Esophagus mucosa (tissue), 1 donor: Measurements from ENCODE around the gene GALNT14. TPM values are rescaled to one million over a fixed set of nuclear protein-coding genes. Genes with fewer than 3 reads are reported as not detected.

Experiments
- ATAC-seq: fragments of 200-7000 bp; cut with Tn5 transposase; one replicate; pipeline ENCODE4 v1.9.1; 2020
- total RNA-seq: library from RNA; stranded (reverse); gene quantifications from one replicate; pipeline ENCODE4 v1.2.4, GENCODE V29; 2023
- donor health status: DM: yes; HTN: yes; CAD: no.

The GALNT14 gene
- total RNA-seq, 1 donor from 2014 or later: 26.7 TPM

DNA sequence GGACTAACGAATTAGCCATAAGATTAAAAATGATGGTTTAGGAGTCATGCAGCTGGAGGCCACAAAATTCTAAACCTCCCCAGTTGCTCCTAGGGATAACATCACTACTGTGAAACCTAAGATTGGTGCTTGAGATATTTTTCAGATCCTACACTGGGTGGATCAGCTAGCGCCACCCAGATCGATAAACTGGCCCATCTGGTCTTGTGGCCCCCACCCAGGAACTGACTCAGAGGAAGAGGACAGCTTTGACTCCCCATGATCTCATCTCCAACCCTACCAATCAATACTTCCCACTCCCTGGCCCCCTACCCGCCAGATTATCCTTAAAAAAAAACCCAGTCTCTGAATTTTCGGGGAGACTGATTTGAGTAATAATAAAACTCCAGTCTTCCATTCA lies 5.5 kb downstream of the GALNT14 start:
- ATAC-seq: no peak

DNA sequence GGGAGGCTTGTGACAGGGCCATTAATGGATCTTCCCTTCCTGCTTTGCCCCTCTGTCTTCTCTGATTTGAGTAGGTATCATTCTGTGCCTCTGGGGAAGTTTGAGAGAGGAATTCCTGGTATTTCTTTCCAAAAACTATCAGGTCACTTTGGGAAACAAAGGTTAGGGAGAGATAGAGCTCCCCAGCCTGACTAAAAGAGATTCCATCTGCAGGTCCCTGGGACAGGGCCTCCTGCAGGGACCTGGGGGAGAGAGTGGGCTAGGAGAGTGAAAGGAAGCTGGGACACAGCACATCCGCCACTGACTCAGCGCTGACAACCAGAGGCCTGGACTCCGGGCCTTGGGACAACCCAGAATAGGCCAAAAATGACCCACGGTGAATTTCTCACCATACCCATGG lies 6.4 kb downstream of the GALNT14 start:
- ATAC-seq: no peak

- ATAC-seq: no peak
Measured at GRCh38 chr2:31129375-31130171, 8.7 kb downstream of the GALNT14 start.

- no peak for ATAC-seq
Measured at GRCh38 chr2:31127931-31128330, 10.3 kb downstream of the GALNT14 start.

DNA sequence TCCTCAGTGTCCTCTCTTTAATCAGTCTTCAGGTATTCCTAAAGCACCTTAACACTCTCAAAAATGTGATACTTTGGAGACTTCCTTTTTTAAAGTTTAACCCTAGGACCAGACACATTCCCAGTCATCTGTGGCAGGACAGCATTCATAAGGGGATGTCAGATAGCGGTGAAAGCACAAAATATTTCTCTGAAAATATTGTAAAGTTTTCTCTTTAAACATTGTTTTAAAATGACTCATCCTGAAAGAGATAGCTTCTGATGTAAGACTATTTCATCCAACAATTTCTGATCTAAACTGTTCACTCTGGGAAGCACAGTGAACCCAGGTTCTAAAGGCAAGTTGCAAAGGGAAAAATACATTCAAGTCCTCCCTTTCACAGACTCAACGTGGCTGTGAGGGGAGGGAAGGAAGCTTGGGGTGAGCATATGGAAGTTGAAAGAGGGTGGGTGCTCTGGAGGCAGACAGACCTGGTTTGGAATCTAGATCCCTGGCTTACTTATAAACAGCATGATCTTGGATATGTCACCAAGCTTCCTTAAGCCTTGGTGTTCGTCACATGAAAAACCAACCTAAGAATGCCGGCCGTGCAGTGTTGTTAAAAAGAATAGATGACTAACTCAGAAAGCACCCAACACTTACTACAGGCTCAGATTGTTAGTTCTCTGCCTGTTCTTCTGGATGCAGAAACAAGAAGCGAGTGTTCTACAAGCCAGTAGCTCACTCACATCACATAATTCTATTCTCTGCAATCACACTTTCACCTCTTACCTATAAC lies 12.1 kb downstream of the GALNT14 start:
- ATAC-seq: peak; percentile 51

DNA sequence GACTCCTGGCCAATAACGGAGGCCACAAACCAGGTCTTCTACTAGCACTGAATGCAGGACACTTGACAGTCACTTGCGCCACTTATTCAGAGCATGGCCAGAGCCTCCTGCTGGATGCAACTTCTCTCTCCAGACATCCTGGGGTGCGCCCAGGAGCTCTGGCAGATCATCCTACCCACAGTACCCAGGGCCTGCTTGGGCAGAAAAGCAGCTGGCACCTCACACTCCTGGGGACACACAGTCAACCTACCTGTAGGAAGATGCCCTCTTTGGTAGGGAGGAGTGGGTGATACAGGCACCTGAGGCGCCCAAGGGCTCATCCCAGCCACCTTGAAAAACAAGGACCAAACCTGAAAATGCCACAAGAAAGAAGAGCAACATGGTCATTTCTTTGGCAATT lies 13.3 kb downstream of the GALNT14 start:
- ATAC-seq: no peak

DNA sequence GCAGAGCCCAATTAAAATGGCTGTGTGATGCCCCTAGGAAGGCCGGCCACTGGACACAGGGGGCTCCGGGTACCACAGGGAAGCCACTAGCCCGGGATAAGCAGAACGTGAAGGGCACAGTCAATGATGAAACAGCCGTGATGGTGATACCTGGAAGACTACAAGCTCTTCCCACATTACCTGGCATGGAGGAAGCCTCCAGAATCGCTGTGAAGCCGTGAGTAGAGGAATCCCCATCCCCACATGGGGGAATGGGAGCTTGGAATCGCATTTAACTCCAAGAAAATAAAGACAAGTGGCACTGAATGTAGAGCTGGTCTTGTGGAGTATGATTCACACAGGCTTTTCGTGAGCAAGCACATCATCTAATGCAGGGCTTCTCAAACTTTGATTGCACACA lies 16.1 kb downstream of the GALNT14 start:
- ATAC-seq: no peak

- no peak for ATAC-seq
Measured at GRCh38 chr2:31113765-31114164, 24.5 kb downstream of the GALNT14 start.

DNA sequence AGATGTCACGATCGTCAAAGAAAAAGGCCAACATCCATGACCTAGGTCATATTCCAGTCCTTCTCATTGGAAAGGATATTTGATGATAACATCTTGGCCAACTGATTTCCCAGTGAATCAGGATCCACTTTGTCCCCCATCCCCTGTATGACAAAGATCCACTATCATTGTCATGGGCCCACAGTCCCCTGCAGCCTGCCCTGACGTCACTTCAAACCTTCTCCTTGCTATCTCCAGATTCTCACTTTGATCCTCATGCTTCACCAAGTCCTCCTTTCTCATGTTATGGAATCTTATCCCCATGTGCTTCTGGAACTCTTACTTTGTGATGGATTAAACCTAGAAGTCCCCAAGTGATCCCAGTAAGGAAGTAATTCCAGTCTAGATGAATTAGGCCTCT lies 25.7 kb downstream of the GALNT14 start:
- no peak for ATAC-seq

- no peak for ATAC-seq
Measured at GRCh38 chr2:31110998-31111397, 27.2 kb downstream of the GALNT14 start.

GRCh38 chr2:31110431-31110830 lies 27.8 kb downstream of the GALNT14 start:
- no peak for ATAC-seq

GRCh38 chr2:31109633-31110192 lies 28.5 kb downstream of the GALNT14 start:
- ATAC-seq: no peak

DNA sequence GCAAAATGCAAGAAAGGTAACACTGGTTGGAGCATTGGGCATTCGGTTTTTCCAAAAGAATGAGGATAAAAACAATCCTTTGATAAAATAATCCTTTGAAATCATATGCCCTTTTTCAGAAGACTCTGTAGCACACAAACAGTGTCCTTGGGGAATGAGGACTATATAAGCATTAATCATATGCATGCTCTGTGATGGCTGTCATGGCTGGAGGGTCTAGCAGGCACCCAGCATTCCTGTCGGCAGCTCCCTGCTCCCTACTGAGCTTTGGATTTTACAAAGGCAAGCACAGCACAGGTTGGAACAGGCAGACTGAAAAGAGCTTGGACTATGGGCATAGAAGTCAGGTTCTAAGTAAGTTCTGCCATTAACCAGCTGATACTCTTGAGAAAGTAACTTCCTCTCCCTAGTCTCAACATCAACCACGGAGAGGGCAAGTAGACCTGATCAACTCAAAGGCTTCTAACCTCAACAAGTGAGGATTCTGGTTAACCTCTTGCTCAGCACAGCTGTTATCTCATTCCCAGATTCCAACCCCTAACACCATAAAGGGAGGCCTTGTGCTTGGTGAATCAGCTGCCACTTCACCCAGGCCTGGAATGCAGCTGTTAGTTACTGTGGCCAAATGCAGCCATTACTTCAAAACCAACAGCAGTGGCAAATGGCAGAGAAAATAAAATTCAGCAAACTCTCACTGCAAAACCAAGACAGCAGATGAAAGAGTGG lies 29.5 kb downstream of the GALNT14 start:
- ATAC-seq: no peak

DNA sequence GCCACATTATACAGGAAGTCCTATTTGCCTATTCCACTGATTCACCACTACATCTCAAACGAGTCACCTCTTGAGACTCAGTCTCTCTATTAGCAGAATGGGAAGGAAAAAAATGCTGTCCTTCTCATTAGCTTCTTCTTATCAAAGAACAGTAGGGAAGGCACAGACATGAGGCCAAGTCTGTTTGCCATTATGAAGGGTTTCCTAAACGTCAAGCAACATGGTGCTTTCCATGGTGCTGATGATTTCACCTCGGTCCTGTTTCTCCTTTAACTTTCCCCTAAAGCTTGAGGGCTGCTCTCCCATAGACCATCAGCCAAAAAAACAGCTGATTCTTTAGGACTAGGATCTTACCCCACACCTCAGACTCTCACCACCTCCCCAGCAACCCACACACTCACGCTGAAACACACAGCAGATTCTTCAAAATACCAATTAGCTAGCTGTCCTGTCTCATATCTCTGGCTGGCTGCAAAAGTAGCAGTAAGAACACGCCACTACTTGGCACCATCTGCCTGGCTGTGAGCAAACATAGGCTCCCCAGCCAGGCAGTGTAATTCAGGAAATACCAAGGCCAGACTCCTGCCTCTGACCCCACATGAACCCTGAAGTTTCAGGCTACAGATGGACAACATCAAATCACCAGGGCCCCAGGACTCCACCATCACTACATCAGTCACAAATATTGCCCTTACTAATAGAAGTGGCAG lies 30.5 kb downstream of the GALNT14 start:
- no peak for ATAC-seq

- ATAC-seq: no peak
Measured at GRCh38 chr2:31101701-31102100, 36.5 kb downstream of the GALNT14 start.

DNA sequence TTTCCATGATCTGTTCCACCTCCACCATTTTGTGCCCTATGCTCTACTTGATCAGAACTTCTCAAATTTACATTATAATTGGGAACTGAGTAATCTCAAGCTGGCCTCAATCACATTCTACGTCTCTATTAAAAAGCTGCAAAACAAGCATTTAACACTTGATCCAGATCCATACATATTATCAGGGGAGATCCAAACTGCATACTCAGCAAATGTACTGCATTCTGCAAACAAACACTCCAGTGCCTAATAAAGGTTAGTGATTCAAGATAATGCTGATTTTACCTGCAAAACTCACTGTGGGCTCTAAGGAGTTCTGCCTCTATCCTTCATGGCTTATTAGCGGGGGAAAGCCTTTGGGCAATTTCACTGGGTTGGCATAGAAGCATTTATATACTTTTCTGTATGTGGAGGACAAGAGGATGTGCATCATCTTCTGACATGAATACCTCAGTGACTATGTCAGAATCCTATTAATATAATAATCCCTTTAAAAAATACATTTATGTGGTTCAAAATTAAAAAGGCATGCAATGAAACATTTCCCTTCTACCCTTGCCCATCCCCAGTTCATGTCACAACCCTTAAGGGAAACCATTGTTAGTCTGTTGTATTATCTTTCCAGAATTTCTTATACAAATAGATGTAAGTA lies 40.2 kb downstream of the GALNT14 start:
- ATAC-seq: no peak

GRCh38 chr2:31090188-31090587 lies 48.1 kb downstream of the GALNT14 start:
- ATAC-seq: peak; percentile 53

- ATAC-seq: no peak
Measured at GRCh38 chr2:31089645-31090044, 48.6 kb downstream of the GALNT14 start.

- ATAC-seq: no peak
Measured at GRCh38 chr2:31088504-31089195, 49.6 kb downstream of the GALNT14 start.

DNA sequence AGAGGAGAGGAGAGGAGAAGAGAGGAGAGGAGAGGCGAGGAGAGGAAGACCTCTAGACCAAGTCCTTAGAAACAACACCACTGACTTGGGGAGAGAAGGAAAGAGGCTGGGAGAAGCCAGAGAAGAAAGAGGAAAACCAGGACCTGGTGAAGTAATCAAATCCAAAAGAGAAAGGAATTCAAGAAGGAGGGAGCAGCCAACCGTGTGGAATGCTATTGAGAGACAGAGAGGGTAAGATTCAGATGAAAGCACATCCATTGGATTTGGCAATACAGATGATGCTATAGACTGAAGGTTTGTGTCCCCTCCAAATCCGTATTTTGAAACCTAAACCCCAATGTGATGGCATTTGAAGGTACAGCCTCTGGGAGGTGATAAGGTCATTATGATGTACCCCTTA lies 50.7 kb downstream of the GALNT14 start:
- ATAC-seq: no peak

- no peak for ATAC-seq
Measured at GRCh38 chr2:31086590-31086989, 51.6 kb downstream of the GALNT14 start.
